ENCODE data around the gene NT5C2.
"Not testable (repeated sequence)": the region's sequence is repeated elsewhere in the genome, so short reads cannot be mapped to it uniquely, and the experiment has no call there.

GRCh38 chr10:103143641-103144040, 49.4 kb downstream of the NT5C2 start:
- TF ChIP-seq CTCF (IDR thresholded peaks at IDR 0.05); FOXJ3 (CRISPR knock-in tag; IDR thresholded peaks at IDR 0.05; ENCODE audit: borderline replicate concordance); JUN (CRISPR knock-in tag; IDR thresholded peaks at IDR 0.05); MAX (CRISPR knock-in tag; IDR thresholded peaks at IDR 0.05); NR3C1 (CRISPR knock-in tag; conservative IDR thresholded peaks at IDR 0.05; ENCODE audit: low read depth); ATF1 (CRISPR knock-in tag; IDR thresholded peaks at IDR 0.05); CREB1 (CRISPR knock-in tag; IDR thresholded peaks at IDR 0.05): not testable (repeated sequence)
